Suppressor macrophage treated with lipopolysaccharide for 1 hour (primary cell): ENCODE data around the gene AGAP3.

Experiments used
- DNase-seq, 3 donors: peaks; one replicate each; pipeline ENCODE4 v3.0.0-alpha.2; 2020 to 2022

Gene AGAP3

DNA sequence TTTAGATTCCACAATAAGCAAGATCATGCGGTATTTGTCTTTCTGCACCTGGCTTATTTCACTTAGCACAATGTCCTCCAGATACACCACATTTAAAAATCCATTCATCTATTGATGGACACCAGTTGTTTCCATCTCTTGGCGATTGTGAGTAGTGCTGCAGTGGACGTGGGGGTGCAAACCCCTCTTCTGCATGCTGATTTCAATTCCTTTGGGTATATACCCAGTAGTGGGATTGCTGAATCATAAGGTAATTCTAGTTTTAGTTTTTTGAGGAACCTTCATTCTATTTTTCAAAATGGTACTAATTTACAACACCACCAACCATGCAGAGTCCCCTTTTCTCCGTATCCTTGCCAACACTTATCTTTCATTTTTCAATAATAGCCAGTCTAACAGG, 102.8 kb downstream of the AGAP3 start:
- no peak for DNase-seq

DNA sequence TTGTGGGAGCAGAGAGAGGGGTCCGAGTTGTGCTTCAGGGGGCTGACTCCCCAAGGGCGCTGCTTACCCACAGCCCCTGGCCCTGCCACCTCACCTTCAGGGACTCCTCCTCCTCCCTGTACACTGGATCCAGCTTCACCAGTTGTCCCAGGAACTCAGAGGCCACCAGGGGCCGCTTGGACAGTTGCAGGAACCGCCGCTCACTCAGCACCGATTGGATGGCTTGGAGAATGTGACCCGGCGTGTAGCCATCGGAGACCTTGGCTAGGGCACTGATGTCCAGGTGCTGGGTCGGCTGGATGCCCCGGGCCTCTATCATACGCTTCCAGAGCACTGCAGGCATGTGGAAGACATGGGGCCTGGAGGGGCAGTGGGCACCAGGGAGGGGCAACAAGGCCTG, 105.3 kb downstream of the AGAP3 start:
- DNase-seq, result no peak

DNA sequence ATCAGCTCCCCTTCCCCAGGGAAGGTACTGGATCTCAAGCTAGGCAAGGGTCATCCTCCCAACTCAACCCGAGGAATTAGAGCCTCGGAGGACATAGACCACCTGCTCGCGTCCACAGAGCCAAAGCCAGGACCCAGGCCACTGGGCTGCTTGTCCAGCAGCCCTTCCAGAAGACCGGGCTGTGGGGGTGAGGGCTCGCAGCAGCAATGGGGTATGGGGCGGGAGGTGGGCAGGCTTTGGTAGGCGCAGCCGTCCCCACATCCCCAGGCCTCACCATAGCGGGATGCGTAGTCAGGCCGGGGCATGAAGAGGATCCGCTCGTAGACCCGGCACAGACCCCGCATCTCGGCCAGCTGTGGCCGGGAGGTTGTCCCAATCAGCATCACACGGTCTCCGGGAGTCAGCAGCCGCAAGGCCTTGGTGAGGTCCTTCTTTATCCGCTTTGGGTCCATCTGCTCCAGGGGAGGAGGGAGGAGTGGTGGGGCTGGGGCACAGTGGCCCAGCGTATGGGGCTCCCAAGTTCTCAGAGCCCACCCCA, 105.8 kb downstream of the AGAP3 start:
- DNase-seq, result no peak

DNA sequence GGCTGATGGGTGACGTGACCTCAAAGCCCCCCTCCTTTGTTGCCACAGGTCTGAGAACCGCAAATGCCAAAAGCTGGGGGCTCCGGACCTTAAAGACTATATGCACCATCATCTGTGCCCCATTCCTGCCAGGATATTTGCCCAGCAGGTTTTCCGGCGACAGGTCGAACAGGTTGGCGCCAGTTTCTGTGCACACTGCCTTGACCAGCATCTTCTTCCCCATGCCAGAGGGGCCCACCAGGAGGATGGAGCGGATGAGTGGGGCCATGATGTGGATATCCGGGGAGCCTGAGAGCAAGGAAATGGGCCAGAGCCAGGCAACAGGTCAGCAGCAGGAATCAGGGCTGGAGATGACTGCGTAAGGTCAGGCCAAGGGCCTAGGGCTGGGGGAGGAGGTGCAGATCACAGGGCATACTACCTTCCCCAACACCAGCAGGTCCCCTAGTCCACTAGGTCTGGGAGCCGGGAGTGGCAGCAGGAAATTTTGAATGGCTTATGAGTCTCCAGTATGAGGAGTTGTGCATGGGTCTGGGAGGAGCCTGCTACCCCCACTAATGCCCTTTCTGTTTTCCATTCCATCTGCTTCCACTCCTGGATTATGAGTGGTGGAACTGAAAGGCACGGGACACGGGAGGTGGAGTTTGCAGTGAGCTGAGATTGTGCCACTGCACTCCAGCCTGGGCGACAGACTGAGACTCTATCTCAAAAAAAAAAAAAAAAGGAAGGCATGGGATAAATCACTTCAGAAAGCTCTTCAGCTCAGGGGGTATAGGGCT, 107.1 kb downstream of the AGAP3 start:
- no peak for DNase-seq
